ENCODE results near the gene WDR82. TPM values are rescaled to one million over a fixed set of nuclear protein-coding genes. Genes with fewer than 3 reads are reported as not detected.

The WDR82 gene, protein sequence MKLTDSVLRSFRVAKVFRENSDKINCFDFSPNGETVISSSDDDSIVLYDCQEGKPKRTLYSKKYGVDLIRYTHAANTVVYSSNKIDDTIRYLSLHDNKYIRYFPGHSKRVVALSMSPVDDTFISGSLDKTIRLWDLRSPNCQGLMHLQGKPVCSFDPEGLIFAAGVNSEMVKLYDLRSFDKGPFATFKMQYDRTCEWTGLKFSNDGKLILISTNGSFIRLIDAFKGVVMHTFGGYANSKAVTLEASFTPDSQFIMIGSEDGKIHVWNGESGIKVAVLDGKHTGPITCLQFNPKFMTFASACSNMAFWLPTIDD
- 53.3 and 97.9 TPM in 2 replicates for total RNA-seq

DNA sequence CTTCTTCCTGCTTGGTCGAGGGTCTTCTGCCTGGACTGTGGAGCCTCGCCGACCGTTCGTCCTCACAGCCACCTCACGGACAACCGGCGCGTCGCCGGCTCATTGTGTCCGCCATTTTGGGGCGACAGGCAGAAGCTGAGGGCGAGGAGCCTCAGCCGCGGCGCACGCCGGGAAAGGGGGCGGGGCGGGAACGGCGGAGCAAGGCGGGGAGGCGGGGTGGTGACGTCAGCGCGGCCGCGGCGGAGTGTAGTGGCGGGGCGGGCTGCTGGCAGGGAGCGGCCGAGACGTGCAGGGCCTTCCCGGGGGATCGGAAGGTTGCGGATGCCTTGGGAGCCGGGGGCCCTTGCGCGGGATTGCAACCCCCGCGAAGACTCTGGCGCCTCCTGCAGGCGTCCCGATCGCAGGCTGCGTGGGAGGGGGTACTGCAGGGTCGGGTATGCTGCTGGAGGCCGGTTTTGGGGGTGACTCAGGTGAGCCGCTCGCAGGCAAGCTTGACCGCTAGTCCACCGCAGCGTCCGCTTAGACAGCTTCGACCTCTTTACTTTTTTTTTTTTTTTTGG lies at the start of gene WDR82:
Gene WDR82, minus strand, starts transcription at position 140 of the 560 bp plus-strand sequence. CDS start 288 bp downstream, outside the sequence.

DNA sequence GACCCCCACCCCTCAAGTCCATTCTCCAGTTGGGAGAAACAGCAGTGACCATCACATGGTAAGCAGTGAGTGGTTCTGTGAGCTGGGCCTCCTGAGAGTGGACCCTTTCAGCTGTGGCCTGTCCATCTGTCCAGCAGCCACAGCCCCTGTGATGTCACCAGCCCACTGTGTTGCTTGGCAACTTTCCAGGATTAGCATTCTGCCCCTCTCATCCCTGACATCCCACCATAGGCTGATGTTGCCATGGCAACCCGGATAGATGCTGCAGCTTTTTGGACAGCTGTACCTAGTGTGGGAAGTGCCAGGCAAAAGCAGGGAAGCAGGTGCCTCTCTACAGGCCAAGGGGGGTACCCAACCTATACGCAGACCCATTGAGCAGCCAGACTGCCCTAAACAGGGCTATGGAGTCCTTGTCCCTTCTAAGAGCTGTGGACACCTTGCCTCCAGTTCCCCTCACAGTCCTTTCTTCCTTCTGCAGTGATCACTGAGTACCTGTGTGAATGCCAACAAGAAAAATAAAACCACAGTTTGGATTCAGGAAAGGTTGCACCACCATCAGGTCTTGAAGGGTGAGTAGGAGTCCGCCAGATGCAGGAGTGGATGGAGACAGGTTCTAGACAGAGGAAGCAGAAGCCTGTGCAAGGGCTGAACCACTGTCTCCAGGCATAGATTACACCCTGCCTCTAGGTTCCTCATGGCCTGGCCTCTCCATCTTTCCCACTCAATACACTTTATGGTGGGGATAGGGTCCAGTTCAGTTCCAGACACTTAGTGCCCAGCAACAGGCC lies 37.7 kb upstream of the WDR82 start, which contains the start of gene DNAH1:
Gene DNAH1, plus strand, starts transcription at position 343 of the 788 bp plus-strand sequence. CDS start 6,124 bp downstream, outside the sequence.

DNA sequence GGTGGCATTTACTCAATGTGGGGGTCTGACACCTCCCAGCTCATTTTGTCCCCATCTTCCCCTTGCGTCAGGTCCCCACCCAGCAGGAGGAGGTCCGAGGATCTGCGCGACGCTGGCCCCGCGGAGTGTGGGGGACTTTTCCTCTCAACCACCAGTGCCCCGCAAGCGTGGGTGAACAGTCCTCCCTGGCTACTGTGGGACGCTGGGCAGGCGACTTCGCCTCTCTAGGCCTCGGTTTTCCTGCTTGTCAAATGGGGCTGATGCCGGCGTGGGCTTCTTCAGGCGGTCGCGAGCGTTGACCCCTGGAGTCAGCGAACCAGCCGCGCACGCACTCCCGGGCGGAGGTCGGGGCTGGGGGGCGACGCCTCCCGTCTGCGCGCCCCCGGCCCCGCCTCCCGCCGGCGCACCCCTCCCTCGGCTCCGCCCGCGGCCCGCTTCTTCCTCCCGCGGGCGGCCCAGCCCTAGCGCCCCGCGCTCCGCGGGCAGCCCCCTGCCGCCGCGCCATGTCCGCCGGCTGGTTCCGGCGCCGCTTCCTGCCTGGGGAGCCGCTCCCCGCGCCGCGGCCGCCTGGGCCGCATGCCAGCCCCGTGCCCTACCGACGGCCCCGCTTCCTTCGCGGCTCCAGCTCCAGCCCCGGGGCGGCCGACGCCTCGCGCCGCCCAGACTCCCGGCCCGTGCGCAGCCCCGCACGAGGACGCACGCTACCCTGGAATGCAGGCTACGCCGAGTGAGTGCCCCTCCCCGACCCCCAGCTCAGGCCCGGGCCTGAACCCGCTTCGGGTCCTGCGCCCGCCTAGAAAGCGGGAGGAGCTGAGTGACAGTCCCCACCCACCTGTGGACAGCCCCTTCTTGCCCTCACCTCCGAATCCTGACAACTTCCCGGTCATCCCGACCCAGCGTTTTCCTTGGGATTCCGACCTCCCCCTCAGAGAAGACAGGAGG lies 32.9 kb downstream of the WDR82 start, which contains the start of gene PPM1M:
Gene PPM1M, plus strand, starts transcription at position 438 of the 942 bp plus-strand sequence. Its CDS starts 66 bp downstream, at position 504.

DNA sequence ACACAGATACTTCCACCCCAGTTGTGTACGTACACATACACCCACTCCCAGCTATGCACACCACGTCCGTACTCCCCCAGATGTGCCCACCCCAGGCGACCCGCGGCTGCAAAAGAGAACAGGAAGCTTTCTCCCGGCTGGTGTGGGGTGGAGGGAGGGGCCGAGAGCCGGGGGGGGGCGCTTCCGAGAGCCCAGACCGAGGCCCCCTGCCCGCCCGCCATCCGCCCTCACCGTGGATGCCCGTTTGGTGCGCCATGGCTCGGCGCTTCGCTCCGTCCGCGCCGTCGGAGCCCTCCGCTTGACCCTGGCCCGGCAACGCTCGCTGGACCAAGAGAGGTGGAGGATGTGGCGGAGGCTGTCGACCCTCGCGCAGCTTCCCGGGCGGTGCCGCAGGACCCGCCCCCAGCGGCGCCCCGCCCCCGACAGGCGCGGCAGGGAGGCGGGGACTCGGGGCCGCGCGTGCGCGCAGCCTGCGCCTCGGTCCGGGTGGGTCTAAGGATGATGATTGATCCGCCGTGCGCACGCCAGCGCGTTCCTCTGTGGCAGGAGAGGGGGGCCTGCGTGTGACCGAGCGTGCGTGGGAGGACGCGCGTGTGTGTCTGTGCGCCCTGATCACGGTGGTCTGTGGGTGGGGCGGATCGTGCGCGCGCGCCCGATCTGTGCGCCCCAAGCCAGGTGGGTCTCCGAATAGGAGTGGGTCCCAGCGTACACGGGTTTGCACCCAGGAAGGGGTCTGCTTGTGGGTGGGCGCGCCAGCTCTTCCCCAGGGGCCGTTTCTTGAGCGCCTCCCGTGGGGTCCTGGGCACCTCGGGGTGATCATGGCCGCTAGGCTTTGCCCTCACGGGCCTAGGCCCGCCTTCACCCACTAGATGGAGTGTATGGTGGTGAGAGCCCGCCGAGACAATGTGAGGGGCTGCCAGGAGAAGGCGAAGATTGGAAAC lies 39.4 kb downstream of the WDR82 start, which contains the start of gene TWF2:
Gene TWF2, minus strand, starts transcription at position 398 of the 941 bp plus-strand sequence. Its CDS starts 142 bp downstream, at position 256.

DNA sequence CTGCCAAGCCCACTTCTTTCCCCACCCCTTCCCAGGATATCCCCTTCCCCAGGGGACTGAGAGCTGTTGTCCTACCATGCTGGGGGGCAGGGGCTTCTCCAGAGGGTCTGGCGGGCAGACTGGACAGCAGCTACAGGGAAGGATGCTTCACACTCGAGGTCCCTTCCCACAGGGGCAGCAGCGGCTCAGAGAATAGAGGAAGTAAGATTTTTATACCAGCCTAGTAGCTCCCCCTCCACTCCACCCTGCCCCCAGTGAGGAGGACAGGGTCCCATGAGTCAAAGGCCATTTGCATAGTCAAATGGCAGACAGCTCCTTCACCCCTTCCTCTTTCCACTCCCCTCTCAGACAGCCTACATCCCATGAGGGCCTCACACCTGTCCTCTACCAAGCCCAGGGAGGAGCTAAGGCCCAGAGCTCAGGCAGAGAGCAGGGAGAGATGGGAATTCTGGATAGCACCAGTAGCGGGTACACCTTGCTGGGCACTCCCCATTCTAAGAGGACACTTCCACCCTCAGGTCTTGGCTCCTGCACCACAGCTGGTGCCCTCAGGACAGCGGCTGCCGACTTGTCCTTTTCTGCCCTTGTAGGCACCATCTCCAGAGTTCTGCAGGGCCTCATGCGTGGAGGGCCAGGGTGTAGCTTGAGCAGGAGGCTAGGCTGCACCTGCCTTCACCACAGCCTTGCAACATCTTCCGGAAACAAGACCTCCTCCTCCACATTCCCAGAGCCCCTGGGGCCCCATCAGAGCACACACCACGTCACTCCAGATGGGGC lies 52.8 kb downstream of the WDR82 start, which contains the start of gene TLR9:
Gene TLR9, minus strand, starts transcription at position 194 of the 777 bp plus-strand sequence. Its CDS starts 116 bp downstream, at position 78.

Other genes starting within 250 kb of the WDR82 start
- 7.0 TPM in 2 replicates for gene DUSP7, start 222.1 kb downstream of the WDR82 start, total RNA-seq
- gene POC1A, start 124.2 kb downstream of the WDR82 start, total RNA-seq = 10.5 and 11.4 TPM in 2 replicates
- gene ALAS1, start 80.5 kb downstream of the WDR82 start, total RNA-seq = 32.7 and 41.0 TPM in 2 replicates
- under 0.01 and 0.06 TPM in 2 replicates for gene TLR9, start 53.0 kb downstream of the WDR82 start, total RNA-seq
- 111 and 129 TPM in 2 replicates for gene TWF2, start 39.5 kb downstream of the WDR82 start, total RNA-seq
- 11.8 and 20.8 TPM in 2 replicates for gene PPM1M, start 32.9 kb downstream of the WDR82 start, total RNA-seq
- gene GLYCTK, start 9.2 kb upstream of the WDR82 start, total RNA-seq = 14.9 and 17.2 TPM in 2 replicates
- gene DNAH1, start 37.7 kb upstream of the WDR82 start, total RNA-seq = 1.5 and 7.0 TPM in 2 replicates
- gene BAP1, start 131.4 kb upstream of the WDR82 start, total RNA-seq = 62.2 and 78.0 TPM in 2 replicates
- 3.2 and 4.5 TPM in 2 replicates for gene PHF7, start 132.0 kb upstream of the WDR82 start, total RNA-seq
- 6.8 and 83.5 TPM in 2 replicates for gene SEMA3G, start 166.5 kb upstream of the WDR82 start, total RNA-seq
- 0.25 TPM in 1 of 2 replicates, not detected in the other for gene TNNC1, start 175.4 kb upstream of the WDR82 start, total RNA-seq
- 46.6 and 113 TPM in 2 replicates for gene NISCH, start 177.0 kb upstream of the WDR82 start, total RNA-seq
- 173 and 482 TPM in 2 replicates for gene STAB1, start 216.7 kb upstream of the WDR82 start, total RNA-seq

Measured in bladder microvascular endothelial cell (primary cell).